ENCODE results near the gene CYBB. TPM values are rescaled to one million over a fixed set of nuclear protein-coding genes. Genes with fewer than 3 reads are reported as not detected.

The CYBB gene
- total RNA-seq, 4 donors from 2014 or later, result 2.6 to 5.8 (median 3.3) TPM

DNA sequence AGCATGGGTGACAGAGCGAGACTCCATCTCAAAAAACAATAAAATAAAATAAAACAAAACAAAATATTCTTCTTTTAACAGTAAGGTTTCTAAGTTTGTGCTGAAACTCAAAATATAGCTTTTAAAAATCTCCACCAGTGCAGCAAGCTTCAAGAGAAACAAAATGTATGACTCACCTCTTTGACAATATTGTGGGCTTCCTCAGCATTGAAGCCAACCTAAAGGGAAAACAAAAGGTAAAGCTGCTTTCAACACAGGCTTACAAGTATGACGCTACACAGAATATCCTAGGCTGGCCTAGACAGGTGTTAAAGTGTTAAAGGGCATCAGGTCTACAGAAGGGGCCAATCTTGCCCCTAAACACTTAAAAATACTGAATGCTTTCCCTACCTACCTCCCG is 66.3 kb downstream of the CYBB start:
- no peak for TF ChIP-seq POLR2A (IDR thresholded peaks at IDR 0.05)
- TF ChIP-seq, protein P1, sequence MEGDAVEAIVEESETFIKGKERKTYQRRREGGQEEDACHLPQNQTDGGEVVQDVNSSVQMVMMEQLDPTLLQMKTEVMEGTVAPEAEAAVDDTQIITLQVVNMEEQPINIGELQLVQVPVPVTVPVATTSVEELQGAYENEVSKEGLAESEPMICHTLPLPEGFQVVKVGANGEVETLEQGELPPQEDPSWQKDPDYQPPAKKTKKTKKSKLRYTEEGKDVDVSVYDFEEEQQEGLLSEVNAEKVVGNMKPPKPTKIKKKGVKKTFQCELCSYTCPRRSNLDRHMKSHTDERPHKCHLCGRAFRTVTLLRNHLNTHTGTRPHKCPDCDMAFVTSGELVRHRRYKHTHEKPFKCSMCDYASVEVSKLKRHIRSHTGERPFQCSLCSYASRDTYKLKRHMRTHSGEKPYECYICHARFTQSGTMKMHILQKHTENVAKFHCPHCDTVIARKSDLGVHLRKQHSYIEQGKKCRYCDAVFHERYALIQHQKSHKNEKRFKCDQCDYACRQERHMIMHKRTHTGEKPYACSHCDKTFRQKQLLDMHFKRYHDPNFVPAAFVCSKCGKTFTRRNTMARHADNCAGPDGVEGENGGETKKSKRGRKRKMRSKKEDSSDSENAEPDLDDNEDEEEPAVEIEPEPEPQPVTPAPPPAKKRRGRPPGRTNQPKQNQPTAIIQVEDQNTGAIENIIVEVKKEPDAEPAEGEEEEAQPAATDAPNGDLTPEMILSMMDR (IDR thresholded peaks at IDR 0.05), result no peak
- intact Hi-C loops (cut with DNase I; ENCODE audit: low total_unique reads), result no loop called here
- H3K4me3 ChIP-seq (ENCODE audit: low read depth, poor library complexity, severe bottlenecking), result no peak overlapping the region
- WGBS, 2 donors, result 79 to 80% methylated on average over 3 of the region's 3 CpGs
- no peak for DNase-seq (ENCODE audit: low spot score in 2 of 2)

GRCh38 chrX:37846558-37846933 is 66.7 kb downstream of the CYBB start:
- intact Hi-C loops (cut with DNase I; ENCODE audit: low total_unique reads), result no loop called here
- 25 to 30% methylated on average over 1 of the region's 1 CpG for WGBS, 2 donors

GRCh38 chrX:37846934-37847732 is 67.3 kb downstream of the CYBB start, which contains the start of gene DYNLT3:
TSS of gene DYNLT3 (minus strand) at chrX:37847571. CDS start at chrX:37847510, 61 bp downstream.
- peak in 1 of 2 donors; percentile 55 for TF ChIP-seq POLR2A (IDR thresholded peaks at IDR 0.05)
- TF ChIP-seq, protein P1 (IDR thresholded peaks at IDR 0.05), result no peak
- WGBS, 2 donors, result 0 to 55% methylated on average over 15 to 45 of the region's 67 CpGs
- intact Hi-C loops (cut with DNase I; ENCODE audit: low total_unique reads), result no loop called here
- peak; percentile 60 to 94 for DNase-seq (ENCODE audit: low spot score in 2 of 2)
- peak within 1 kb of the TSS; percentile 50 for H3K4me3 ChIP-seq (ENCODE audit: low read depth, poor library complexity, severe bottlenecking)

More at GRCh38 chrX:37846558-37846933, 66.7 kb downstream of the CYBB start:
- no peak overlapping the region for H3K4me3 ChIP-seq (ENCODE audit: low read depth, poor library complexity, severe bottlenecking)
- no peak for DNase-seq (ENCODE audit: low spot score in 2 of 2)
- TF ChIP-seq, protein P1 (IDR thresholded peaks at IDR 0.05), result no peak
- no peak for TF ChIP-seq POLR2A (IDR thresholded peaks at IDR 0.05)

- WGBS, 2 donors, result 20 to 39% methylated on average over 5 of the region's 5 CpGs
- DNase-seq (ENCODE audit: low spot score in 2 of 2), result no peak
- H3K4me3 ChIP-seq (ENCODE audit: low read depth, poor library complexity, severe bottlenecking), result peak overlapping the region; percentile 50
- TF ChIP-seq, protein P1 (IDR thresholded peaks at IDR 0.05), result no peak
- no peak for TF ChIP-seq POLR2A (IDR thresholded peaks at IDR 0.05)
- intact Hi-C loops (cut with DNase I; ENCODE audit: low total_unique reads), result no loop called here
Observed at GRCh38 chrX:37847733-37848197, 67.9 kb downstream of the CYBB start.

GRCh38 chrX:37854148-37854547 is 74.3 kb downstream of the CYBB start:
- no peak overlapping the region for H3K4me3 ChIP-seq (ENCODE audit: low read depth, poor library complexity, severe bottlenecking)
- TF ChIP-seq, protein P1 (IDR thresholded peaks at IDR 0.05), result no peak
- intact Hi-C loops (cut with DNase I; ENCODE audit: low total_unique reads), result no loop called here
- 66 to 92% methylated on average over 3 of the region's 3 CpGs for WGBS, 2 donors
- DNase-seq (ENCODE audit: low spot score in 2 of 2), result no peak

Data from lower leg skin (tissue), 4 donors.